PC-3 (cell line): ENCODE results near the gene PTRH1.

Experiments used
- EZH2 ChIP-seq: fragments of 300-600 bp; sonication (generic); IDR thresholded peaks from one replicate; pipeline ENCODE4 v1.6.1; 2017; ENCODE audit warnings: antibody characterized with exemption, mild to moderate bottlenecking, low read length; ENCODE audit not compliant: unreplicated experiment
- EZH2phosphoT487 ChIP-seq: fragments of 300-600 bp; sonication (generic); IDR thresholded peaks from 2 replicates; pipeline ENCODE4 v1.6.1; 2018; ENCODE audit warnings: mild to moderate bottlenecking, antibody characterized with exemption, low read length, borderline replicate concordance

DNA sequence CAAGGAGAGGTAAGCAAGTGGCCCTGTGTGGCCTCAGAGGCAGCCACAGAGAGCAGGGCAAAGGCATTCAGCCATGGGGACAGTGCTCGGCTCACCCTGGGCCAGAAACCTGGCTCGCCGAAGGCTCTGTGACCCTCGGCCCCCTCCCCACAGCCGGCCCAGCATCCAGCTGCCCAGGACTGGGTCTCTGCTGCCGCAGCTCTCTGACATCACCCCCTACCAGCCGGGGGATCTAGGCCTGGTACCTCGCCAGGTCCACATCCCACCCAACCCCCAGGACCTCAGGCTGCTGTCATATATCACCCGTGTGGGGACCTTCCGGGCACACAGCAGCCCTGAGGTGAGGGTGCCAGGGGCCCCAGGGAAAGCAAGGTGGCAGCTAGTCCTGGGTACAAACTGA is 2.6 kb downstream of the PTRH1 start:
- TF ChIP-seq EZH2phosphoT487 (no peak), EZH2 (no peak)
